Right lobe of liver (tissue), 4 donors: ENCODE data around the gene KDM7A.

Experiments used
- POLR2A ChIP-seq: fragments of 450-650 bp; IDR thresholded peaks from one replicate; pipeline ENCODE4 v1.6.1; 2017; ENCODE audit warnings: antibody characterized with exemption, mild to moderate bottlenecking
- TF ChIP-seq, protein P1 (sequence below), 4 donors: fragments of 200-600 bp in 3 of 4; fragments of 450-650 bp in 1 of 4; IDR thresholded peaks; one replicate each; pipeline versions ENCODE4 v1.5.1 to v1.8.0; 2016 to 2022; ENCODE audit warnings: antibody characterized with exemption in 4 of 4, mild to moderate bottlenecking in 2 of 4
- donor health status: DM: no; HTN: no; CAD: no.
- donor health status: DM: no; HTN: no; CAD: no.
- donor health status: DM: no; HTN: yes; CAD: no.

- TF ChIP-seq, protein P1, sequence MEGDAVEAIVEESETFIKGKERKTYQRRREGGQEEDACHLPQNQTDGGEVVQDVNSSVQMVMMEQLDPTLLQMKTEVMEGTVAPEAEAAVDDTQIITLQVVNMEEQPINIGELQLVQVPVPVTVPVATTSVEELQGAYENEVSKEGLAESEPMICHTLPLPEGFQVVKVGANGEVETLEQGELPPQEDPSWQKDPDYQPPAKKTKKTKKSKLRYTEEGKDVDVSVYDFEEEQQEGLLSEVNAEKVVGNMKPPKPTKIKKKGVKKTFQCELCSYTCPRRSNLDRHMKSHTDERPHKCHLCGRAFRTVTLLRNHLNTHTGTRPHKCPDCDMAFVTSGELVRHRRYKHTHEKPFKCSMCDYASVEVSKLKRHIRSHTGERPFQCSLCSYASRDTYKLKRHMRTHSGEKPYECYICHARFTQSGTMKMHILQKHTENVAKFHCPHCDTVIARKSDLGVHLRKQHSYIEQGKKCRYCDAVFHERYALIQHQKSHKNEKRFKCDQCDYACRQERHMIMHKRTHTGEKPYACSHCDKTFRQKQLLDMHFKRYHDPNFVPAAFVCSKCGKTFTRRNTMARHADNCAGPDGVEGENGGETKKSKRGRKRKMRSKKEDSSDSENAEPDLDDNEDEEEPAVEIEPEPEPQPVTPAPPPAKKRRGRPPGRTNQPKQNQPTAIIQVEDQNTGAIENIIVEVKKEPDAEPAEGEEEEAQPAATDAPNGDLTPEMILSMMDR (IDR thresholded peaks at IDR 0.05), result no peak
- TF ChIP-seq POLR2A, result no peak
Observed at GRCh38 chr7:140060243-140060630, 116.5 kb downstream of the KDM7A start.
